ENCODE measurements around the gene NELL2. TPM values are rescaled to one million over a fixed set of nuclear protein-coding genes. Genes with fewer than 3 reads are reported as not detected.
"Not testable (repeated sequence)": the region's sequence is repeated elsewhere in the genome, so short reads cannot be mapped to it uniquely, and the experiment has no call there.

Gene NELL2
- total and polyA plus RNA-seq, 2 donors: 4.5 to 8.4 TPM

DNA sequence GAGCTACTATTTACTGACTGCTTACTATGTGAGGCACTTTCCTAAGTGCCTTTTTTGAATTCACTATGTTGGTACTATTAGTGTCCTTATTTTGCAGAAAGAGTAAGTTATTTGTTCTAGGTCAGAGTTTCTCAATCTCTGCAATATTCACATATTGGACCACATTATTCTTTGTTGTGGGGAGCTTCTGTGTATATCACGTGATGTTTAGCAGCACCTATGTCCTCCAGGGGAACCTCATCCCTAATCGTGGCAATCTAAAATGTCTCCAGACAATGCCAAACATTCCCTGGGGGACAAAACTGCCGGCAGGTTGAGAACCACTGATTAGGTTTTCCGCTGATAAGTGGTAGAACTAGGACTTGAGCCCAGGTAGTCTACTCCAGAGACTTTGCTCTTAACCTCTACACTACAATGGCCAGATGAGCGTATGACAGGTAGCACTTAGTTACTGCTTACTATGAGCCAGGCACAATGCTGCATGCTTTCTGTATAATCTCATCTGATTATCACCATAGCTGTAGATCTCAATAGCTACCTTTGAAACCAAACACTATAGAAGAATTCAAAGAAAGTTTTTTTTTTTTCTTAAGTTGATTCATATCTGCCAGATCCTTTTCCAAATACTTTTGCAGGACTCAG is 38.9 kb downstream of the NELL2 start:
- WGBS: 83% methylated on average over 5 of the region's 5 CpGs

DNA sequence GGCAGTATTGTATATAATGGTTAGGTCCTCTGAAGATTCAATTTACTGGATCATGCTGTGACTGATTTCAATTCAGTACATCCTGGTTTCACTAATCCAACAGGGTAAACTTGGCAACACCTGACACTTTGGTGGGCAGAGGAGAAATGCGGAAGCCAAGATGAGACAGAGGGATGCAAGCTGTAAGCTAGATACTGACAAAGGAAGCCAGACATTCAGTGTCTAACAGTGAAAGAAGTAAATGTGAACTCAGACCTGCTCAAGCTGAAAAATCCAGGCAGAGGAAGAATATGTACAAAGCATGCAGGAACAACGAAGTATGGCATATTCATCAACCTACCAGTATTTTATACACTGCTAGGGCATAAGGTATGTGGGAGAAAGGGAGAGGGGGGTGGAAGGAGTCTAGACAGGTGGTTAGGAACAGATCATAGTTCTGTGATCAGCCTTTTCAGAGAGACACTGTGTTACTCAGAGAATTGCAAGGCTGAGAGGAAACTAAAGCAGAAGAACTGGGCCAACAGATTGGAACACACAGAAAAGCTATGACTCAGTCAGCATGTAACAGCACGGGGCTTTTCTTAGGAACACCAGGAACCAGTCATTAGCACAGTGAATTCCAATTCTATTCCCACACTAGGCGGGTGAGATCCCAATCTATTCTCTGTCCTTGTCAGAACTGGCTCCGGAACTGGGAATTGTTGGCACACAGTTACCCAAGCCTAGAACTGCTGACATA is 40.3 kb downstream of the NELL2 start:
- no peaks in the 10 kb centered on the region for H3K36me3 ChIP-seq (ENCODE audit: control insufficient read depth in 2 of 2, insufficient read depth in 2 of 2, low read length in 1 of 2)
- no peaks in the 10 kb centered on the region for H3K4me1 ChIP-seq (ENCODE audit: control insufficient read depth in 2 of 2, insufficient read depth in 2 of 2, low read length in 2 of 2)
- H3K27ac ChIP-seq (ENCODE audit: low read depth in 1 of 2, low read length in 1 of 2): peak overlapping the region in 1 of 2 donors; percentile 2
- H3K4me3 ChIP-seq (ENCODE audit: low read length in 2 of 2): no peak overlapping the region
- no peaks in the 10 kb centered on the region for H3K9me3 ChIP-seq (ENCODE audit: control insufficient read depth in 2 of 2, insufficient read depth in 1 of 2, low read length in 1 of 2)
- no peaks in the 10 kb centered on the region for H3K27me3 ChIP-seq (ENCODE audit: control insufficient read depth in 2 of 2, insufficient read depth in 1 of 2, low read length in 1 of 2)
- 92% methylated on average over 5 of the region's 5 CpGs for WGBS
- peak in 1 of 9 donors; percentile 11 for DNase-seq (ENCODE audit: low read depth in 6 of 9, low spot score in 9 of 9)

More for the DNA sequence above, 38.9 kb downstream of the NELL2 start:
- Histone ChIP-seq H3K4me3 (ENCODE audit: low read length in 2 of 2) (no peak overlapping the region), H3K4me1 (ENCODE audit: control insufficient read depth in 2 of 2, insufficient read depth in 2 of 2, low read length in 2 of 2) (no peaks in the 10 kb centered on the region), H3K36me3 (ENCODE audit: control insufficient read depth in 2 of 2, insufficient read depth in 2 of 2, low read length in 1 of 2) (no peaks in the 10 kb centered on the region), H3K27ac (ENCODE audit: low read depth in 1 of 2, low read length in 1 of 2) (no peak overlapping the region), H3K9me3 (ENCODE audit: control insufficient read depth in 2 of 2, insufficient read depth in 1 of 2, low read length in 1 of 2) (no peaks in the 10 kb centered on the region), H3K27me3 (ENCODE audit: control insufficient read depth in 2 of 2, insufficient read depth in 1 of 2, low read length in 1 of 2) (no peaks in the 10 kb centered on the region)
- no peak for DNase-seq (ENCODE audit: low read depth in 6 of 9, low spot score in 9 of 9)

DNA sequence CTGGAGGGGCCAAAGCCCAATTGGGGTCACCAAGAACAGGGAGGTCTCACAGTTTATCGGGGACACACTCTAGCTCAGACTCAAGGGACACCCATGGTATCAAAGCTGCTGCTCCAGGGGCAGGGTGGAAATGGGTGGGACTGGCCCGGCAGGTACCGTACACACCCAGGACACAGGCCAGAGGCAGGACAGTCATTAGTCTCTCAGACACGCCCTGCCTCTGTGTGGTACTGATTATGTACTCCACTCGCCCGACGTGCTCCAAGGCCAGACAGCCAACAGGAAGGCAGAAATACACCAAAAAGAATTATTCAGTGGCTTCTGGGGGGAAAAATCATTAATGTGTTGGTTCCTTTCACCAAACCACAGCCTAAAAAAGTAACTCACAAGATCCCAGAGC is 41.1 kb downstream of the NELL2 start:
- DNase-seq (ENCODE audit: low read depth in 6 of 9, low spot score in 9 of 9): not testable (repeated sequence)
- WGBS: 94% methylated on average over 7 of the region's 7 CpGs

DNA sequence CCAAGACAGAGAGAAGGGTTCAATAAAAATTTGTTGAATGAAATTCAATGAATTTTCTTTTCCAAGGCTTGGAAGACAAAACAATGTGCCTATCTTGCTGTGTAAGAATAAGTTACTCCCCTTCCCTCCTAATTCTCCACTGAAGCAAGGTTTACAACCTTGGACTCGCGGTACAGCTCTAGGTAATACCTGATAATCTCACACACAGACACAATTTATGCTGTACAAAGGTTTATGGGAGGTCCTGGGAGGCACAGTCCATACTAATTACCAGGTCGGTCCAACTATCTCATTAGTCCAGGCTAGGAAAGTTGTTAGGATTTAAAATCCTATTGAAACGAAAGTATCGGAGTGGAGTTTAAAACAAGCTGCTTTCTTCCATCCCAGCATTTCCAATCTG is 42.6 kb downstream of the NELL2 start:
- Histone ChIP-seq H3K36me3 (ENCODE audit: control insufficient read depth in 2 of 2, insufficient read depth in 2 of 2, low read length in 1 of 2) (no peaks in the 10 kb centered on the region), H3K27ac (ENCODE audit: low read depth in 1 of 2, low read length in 1 of 2) (no peak overlapping the region), H3K4me3 (ENCODE audit: low read length in 2 of 2) (no peak overlapping the region), H3K9me3 (ENCODE audit: control insufficient read depth in 2 of 2, insufficient read depth in 1 of 2, low read length in 1 of 2) (no peaks in the 10 kb centered on the region), H3K27me3 (ENCODE audit: control insufficient read depth in 2 of 2, insufficient read depth in 1 of 2, low read length in 1 of 2) (no peaks in the 10 kb centered on the region), H3K4me1 (ENCODE audit: control insufficient read depth in 2 of 2, insufficient read depth in 2 of 2, low read length in 2 of 2) (no peaks in the 10 kb centered on the region)
- no peak for DNase-seq (ENCODE audit: low read depth in 6 of 9, low spot score in 9 of 9)
- WGBS: 94% methylated on average over 5 of the region's 5 CpGs

More for the DNA sequence above, 41.1 kb downstream of the NELL2 start:
- not testable (repeated sequence) for H3K9me3 ChIP-seq (ENCODE audit: control insufficient read depth in 2 of 2, insufficient read depth in 1 of 2, low read length in 1 of 2); H3K4me3 ChIP-seq (ENCODE audit: low read length in 2 of 2); H3K27me3 ChIP-seq (ENCODE audit: control insufficient read depth in 2 of 2, insufficient read depth in 1 of 2, low read length in 1 of 2); H3K36me3 ChIP-seq (ENCODE audit: control insufficient read depth in 2 of 2, insufficient read depth in 2 of 2, low read length in 1 of 2); H3K27ac ChIP-seq (ENCODE audit: low read depth in 1 of 2, low read length in 1 of 2); H3K4me1 ChIP-seq (ENCODE audit: control insufficient read depth in 2 of 2, insufficient read depth in 2 of 2, low read length in 2 of 2)

DNA sequence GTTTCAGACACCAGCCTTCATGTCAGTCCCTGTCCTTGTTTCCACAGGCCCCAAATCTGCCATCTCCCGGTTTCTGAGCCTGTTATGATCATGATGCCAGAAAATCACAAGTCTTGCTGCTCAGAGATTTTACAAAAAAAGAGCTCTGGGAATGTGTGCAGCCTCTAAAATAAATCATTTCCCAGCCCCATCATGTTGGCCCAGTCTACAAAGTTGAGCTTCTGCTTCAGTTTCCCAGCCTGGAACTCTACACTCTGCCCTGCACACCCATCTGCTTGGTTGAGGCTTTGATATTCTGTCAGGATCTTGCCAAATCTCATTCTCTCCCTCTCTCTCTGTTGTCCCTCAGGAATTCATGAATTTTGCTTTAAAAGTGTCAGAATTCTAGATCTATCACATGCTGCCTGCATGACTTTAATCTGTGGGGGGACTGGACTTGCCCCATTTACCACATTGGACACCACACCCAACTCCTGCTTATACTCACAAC is 45.5 kb downstream of the NELL2 start:
- Histone ChIP-seq H3K36me3 (ENCODE audit: control insufficient read depth in 2 of 2, insufficient read depth in 2 of 2, low read length in 1 of 2) (no peaks in the 10 kb centered on the region), H3K4me1 (ENCODE audit: control insufficient read depth in 2 of 2, insufficient read depth in 2 of 2, low read length in 2 of 2) (no peaks in the 10 kb centered on the region), H3K4me3 (ENCODE audit: low read length in 2 of 2) (no peak overlapping the region), H3K9me3 (ENCODE audit: control insufficient read depth in 2 of 2, insufficient read depth in 1 of 2, low read length in 1 of 2) (no peaks in the 10 kb centered on the region), H3K27me3 (ENCODE audit: control insufficient read depth in 2 of 2, insufficient read depth in 1 of 2, low read length in 1 of 2) (no peaks in the 10 kb centered on the region), H3K27ac (ENCODE audit: low read depth in 1 of 2, low read length in 1 of 2) (no peak overlapping the region)
- no peak for DNase-seq (ENCODE audit: low read depth in 6 of 9, low spot score in 9 of 9)
- 70% methylated on average over 1 of the region's 1 CpG for WGBS

DNA sequence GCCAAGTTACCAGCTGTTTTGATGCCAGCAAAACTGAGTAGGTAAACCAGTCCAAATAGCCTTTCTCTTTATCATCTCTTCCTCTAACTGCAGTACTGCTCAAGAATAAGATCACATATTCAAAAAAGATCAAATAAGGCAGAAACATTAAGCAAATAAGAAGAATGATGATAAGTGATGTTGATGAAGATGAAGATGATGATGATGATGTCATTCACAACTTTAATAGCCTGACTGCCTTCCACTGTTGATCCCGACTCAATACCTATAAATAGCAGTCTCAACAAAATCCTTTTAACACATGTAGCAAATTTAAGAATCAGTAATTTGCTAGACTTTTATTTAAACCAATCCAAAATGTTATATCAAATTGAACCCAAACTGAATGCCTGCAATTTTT is 47.1 kb downstream of the NELL2 start:
- H3K9me3 ChIP-seq (ENCODE audit: control insufficient read depth in 2 of 2, insufficient read depth in 1 of 2, low read length in 1 of 2): no peaks in the 10 kb centered on the region
- no peaks in the 10 kb centered on the region for H3K4me1 ChIP-seq (ENCODE audit: control insufficient read depth in 2 of 2, insufficient read depth in 2 of 2, low read length in 2 of 2)
- H3K27ac ChIP-seq (ENCODE audit: low read depth in 1 of 2, low read length in 1 of 2): no peak overlapping the region
- WGBS: 89% methylated on average over 1 of the region's 1 CpG
- no peak for DNase-seq (ENCODE audit: low read depth in 6 of 9, low spot score in 9 of 9)
- H3K4me3 ChIP-seq (ENCODE audit: low read length in 2 of 2): no peak overlapping the region
- no peaks in the 10 kb centered on the region for H3K27me3 ChIP-seq (ENCODE audit: control insufficient read depth in 2 of 2, insufficient read depth in 1 of 2, low read length in 1 of 2)
- H3K36me3 ChIP-seq (ENCODE audit: control insufficient read depth in 2 of 2, insufficient read depth in 2 of 2, low read length in 1 of 2): no peaks in the 10 kb centered on the region

DNA sequence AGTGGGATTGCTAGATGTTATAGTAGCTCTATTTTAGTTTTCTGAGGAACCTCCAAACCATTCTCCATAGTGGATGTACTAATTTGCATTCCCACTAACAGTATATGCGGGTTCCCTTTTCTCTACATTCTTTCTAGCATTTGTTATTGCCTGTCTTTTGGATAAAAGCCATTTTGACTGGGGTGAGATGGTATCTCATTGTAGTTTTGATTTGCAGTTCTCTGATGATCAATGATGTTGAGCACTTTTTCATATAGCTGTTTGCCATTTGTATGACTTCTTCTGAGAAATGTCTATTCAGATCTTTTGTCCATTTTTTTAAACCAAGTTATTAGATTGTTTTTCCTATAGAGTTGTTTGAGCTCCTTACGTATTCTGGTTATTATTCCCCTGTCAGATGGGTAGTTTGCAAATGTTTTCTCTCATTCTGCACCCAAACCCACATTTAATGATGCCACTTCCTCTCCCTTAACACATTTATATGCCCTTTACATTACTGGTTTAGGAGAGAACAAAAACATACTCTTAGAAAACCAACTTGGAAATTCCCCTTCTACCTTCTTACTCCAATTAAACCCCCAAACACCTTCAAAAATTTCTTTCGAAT is 48.2 kb downstream of the NELL2 start:
- no peaks in the 10 kb centered on the region for H3K36me3 ChIP-seq (ENCODE audit: control insufficient read depth in 2 of 2, insufficient read depth in 2 of 2, low read length in 1 of 2)
- H3K27me3 ChIP-seq (ENCODE audit: control insufficient read depth in 2 of 2, insufficient read depth in 1 of 2, low read length in 1 of 2): no peaks in the 10 kb centered on the region
- no peaks in the 10 kb centered on the region for H3K9me3 ChIP-seq (ENCODE audit: control insufficient read depth in 2 of 2, insufficient read depth in 1 of 2, low read length in 1 of 2)
- H3K27ac ChIP-seq (ENCODE audit: low read depth in 1 of 2, low read length in 1 of 2): no peak overlapping the region
- H3K4me1 ChIP-seq (ENCODE audit: control insufficient read depth in 2 of 2, insufficient read depth in 2 of 2, low read length in 2 of 2): no peaks in the 10 kb centered on the region
- 73% methylated on average over 3 of the region's 3 CpGs for WGBS
- no peak overlapping the region for H3K4me3 ChIP-seq (ENCODE audit: low read length in 2 of 2)
- peak in 1 of 9 donors; percentile 45 for DNase-seq (ENCODE audit: low read depth in 6 of 9, low spot score in 9 of 9)

DNA sequence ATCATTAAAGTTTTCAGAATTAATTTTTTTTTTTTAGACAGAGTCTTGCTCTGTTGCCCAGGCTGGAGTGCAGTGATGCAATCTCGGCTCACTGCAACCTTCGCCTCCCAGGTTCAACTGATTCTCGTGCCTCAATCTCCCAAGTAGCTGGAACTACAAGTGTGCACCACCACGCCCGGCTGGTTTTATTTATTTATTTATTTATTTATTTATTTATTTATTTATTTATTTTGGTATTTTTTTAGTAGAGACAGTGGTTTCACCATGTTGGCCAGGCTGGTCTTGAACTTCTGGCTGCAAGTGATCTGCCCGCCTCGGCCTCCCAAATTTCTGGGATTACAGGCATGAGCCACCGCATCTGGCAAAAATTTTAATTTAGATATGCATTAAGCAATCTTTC is 54.4 kb downstream of the NELL2 start:
- H3K36me3 ChIP-seq (ENCODE audit: control insufficient read depth in 2 of 2, insufficient read depth in 2 of 2, low read length in 1 of 2); H3K9me3 ChIP-seq (ENCODE audit: control insufficient read depth in 2 of 2, insufficient read depth in 1 of 2, low read length in 1 of 2); H3K27ac ChIP-seq (ENCODE audit: low read depth in 1 of 2, low read length in 1 of 2); DNase-seq (ENCODE audit: low read depth in 6 of 9, low spot score in 9 of 9); H3K4me3 ChIP-seq (ENCODE audit: low read length in 2 of 2); H3K27me3 ChIP-seq (ENCODE audit: control insufficient read depth in 2 of 2, insufficient read depth in 1 of 2, low read length in 1 of 2); H3K4me1 ChIP-seq (ENCODE audit: control insufficient read depth in 2 of 2, insufficient read depth in 2 of 2, low read length in 2 of 2): not testable (repeated sequence)
- 98% methylated on average over 8 of the region's 8 CpGs for WGBS

DNA sequence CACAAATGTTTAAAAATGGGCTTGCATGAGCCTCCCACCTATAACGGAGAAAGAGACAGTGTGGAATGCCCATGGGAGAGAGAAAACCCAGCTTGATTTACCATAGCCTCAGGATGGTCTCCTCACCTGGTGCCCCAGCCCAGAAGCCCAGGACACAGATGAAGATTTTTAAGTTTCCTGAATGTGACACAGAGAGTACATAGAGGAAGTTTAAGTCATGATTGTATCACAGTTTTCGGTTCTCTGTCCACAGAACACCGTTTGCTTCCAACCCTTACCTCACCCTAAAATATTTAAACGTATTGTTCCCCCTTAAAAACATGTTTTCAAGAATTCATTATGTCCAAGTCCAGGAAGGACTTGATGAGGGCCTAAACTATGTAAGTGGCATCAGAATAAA is 56.2 kb downstream of the NELL2 start:
- Histone ChIP-seq H3K27ac (ENCODE audit: low read depth in 1 of 2, low read length in 1 of 2) (no peak overlapping the region), H3K4me3 (ENCODE audit: low read length in 2 of 2) (no peak overlapping the region), H3K4me1 (ENCODE audit: control insufficient read depth in 2 of 2, insufficient read depth in 2 of 2, low read length in 2 of 2) (no peaks in the 10 kb centered on the region), H3K9me3 (ENCODE audit: control insufficient read depth in 2 of 2, insufficient read depth in 1 of 2, low read length in 1 of 2) (no peaks in the 10 kb centered on the region), H3K27me3 (ENCODE audit: control insufficient read depth in 2 of 2, insufficient read depth in 1 of 2, low read length in 1 of 2) (no peaks in the 10 kb centered on the region), H3K36me3 (ENCODE audit: control insufficient read depth in 2 of 2, insufficient read depth in 2 of 2, low read length in 1 of 2) (no peaks in the 10 kb centered on the region)
- DNase-seq (ENCODE audit: low read depth in 6 of 9, low spot score in 9 of 9): no peak
- 87% methylated on average over 4 of the region's 4 CpGs for WGBS
